GM12892 (cell line): ENCODE results near the gene CDC42EP4.

Experiments
- POLR2A ChIP-seq: IDR thresholded peaks from 2 replicates; pipeline ENCODE4 v1.6.1; 2011; ENCODE audit warnings: low read depth, low read length, control low read depth
- POLR2AphosphoS5 ChIP-seq: IDR thresholded peaks from 2 replicates; pipeline ENCODE4 v1.6.1; 2011; ENCODE audit warnings: low read depth, low read length, control low read depth

DNA sequence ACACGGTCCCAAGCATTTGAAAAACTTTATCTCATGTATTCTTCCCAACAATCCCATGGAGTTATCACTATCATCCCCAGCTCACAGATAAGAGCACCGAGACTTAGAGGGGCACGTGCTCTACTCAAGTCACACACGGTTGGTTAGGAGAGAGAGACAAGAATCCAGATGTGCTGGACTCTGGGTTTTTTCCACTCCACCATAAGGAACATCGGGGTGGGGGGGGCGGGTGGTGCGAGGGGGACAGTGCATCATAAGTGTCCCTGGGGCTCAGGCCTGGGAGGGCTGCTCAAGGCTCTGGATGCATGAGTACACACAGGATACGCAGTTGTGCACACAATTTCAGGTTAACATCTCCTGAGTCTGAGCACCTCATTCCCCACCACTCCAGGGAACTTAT lies 7.4 kb downstream of the CDC42EP4 start:
- no peak for TF ChIP-seq POLR2A
- TF ChIP-seq POLR2AphosphoS5 = no peak
